DOHH2 (cell line): ENCODE data around the gene OPTN.
"Not testable (repeated sequence)": the region's sequence is repeated elsewhere in the genome, so short reads cannot be mapped to it uniquely, and the experiment has no call there.

Experiments
- H3F3A ChIP-seq: fragments of 200-600 bp; sonication (generic), shearing (Covaris generic); 2 replicates; pipeline ENCODE4 v1.6.0; 2016; ENCODE audit warnings: antibody characterized with exemption, mild to moderate bottlenecking; ENCODE audit not compliant: control insufficient read depth, insufficient read depth
- H3K27ac ChIP-seq: fragments of 200-600 bp; sonication (generic); 2 replicates; pipeline ENCODE4 v1.5.1; 2014; ENCODE audit warnings: low read depth, mild to moderate bottlenecking, low read length, moderate library complexity
- H3K27me3 ChIP-seq: fragments of 200-600 bp; sonication (generic); 2 replicates; pipeline ENCODE4 v1.6.1; 2014; ENCODE audit warnings: mild to moderate bottlenecking, low read length, mixed read lengths; ENCODE audit not compliant: control insufficient read depth
- H3K36me3 ChIP-seq: fragments of 200-600 bp; sonication (generic); 2 replicates; pipeline ENCODE4 v1.6.1; 2014; ENCODE audit warnings: mild to moderate bottlenecking, low read length, moderate library complexity, mixed read lengths; ENCODE audit not compliant: control insufficient read depth
- H3K4me1 ChIP-seq: fragments of 200-600 bp; sonication (generic); 2 replicates; pipeline ENCODE4 v1.6.1; 2014; ENCODE audit warnings: mild to moderate bottlenecking, low read length, mixed read lengths; ENCODE audit not compliant: control insufficient read depth
- H3K4me2 ChIP-seq: fragments of 200-600 bp; sonication (generic); 2 replicates; pipeline ENCODE4 v1.6.0; 2014; ENCODE audit warnings: mild to moderate bottlenecking, low read length, moderate library complexity
- H3K4me3 ChIP-seq: fragments of 200-600 bp; sonication (generic); 2 replicates; pipeline ENCODE4 v1.5.1; 2014; ENCODE audit warnings: mild to moderate bottlenecking, low read length, mixed read lengths
- H3K79me2 ChIP-seq: fragments of 200-600 bp; sonication (generic); 2 replicates; pipeline ENCODE4 v1.6.1; 2014; ENCODE audit warnings: mild to moderate bottlenecking, low read length, mixed read lengths; ENCODE audit not compliant: control insufficient read depth
- H3K9me2 ChIP-seq: fragments of 200-600 bp; sonication (generic); replicated peaks from 2 replicates; pipeline ENCODE4 v1.6.1; 2014; ENCODE audit warnings: mild to moderate bottlenecking, low read length, mixed read lengths; ENCODE audit not compliant: control insufficient read depth
- H3K9me3 ChIP-seq: fragments of 200-600 bp; sonication (generic); 2 replicates; pipeline ENCODE4 v1.6.1; 2014; ENCODE audit warnings: antibody characterized with exemption, low read length, mixed read lengths; ENCODE audit not compliant: control insufficient read depth, insufficient read depth
- H4K20me1 ChIP-seq: fragments of 200-600 bp; sonication (generic); 2 replicates; pipeline ENCODE4 v1.6.0; 2014; ENCODE audit warnings: low read depth, mild to moderate bottlenecking, antibody characterized with exemption, low read length, moderate library complexity; ENCODE audit not compliant: control insufficient read depth, insufficient read depth
- EZH2phosphoT487 ChIP-seq: fragments of 200-600 bp; sonication (generic); IDR thresholded peaks from 2 replicates; pipeline ENCODE4 v1.6.1; 2017; ENCODE audit warnings: borderline replicate concordance, mild to moderate bottlenecking, antibody characterized with exemption, low read length, moderate library complexity, mixed read lengths
- TF ChIP-seq, protein P1 (sequence below): fragments of 200-600 bp; sonication (generic); IDR thresholded peaks from one replicate; pipeline ENCODE4 v1.5.1; 2014; ENCODE audit warnings: antibody characterized with exemption, mild to moderate bottlenecking, low read depth, low read length; ENCODE audit not compliant: poor library complexity, severe bottlenecking

Gene OPTN

DNA sequence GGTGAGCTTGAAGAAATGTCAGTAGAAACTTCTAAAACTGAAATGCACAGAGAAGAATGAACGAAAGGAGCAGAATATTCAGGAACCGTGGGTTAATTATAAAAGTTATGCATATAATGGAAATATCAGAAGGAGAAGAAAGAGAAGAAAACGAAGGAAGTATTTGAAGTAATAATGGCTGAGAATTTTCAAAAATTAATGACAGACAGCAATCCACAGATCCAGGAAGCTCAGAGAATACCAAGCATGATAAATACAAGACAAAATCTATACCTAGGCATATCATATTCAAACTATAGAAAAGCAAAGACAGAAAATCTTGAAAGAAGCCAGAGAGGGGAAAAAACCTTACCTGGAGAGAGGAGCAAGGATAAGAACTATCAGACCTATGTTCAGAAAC, 44.9 kb downstream of the OPTN start:
- peaks cover 17% of the 10 kb centered on the region; the same call in 1 of the 2 replicates for H3K27me3 ChIP-seq
- H3K36me3 ChIP-seq: no peaks in the 10 kb centered on the region
- H3K27ac ChIP-seq: no peak overlapping the region
- no peaks in the 10 kb centered on the region for H3K9me3 ChIP-seq
- no peak overlapping the region for H3K4me2 ChIP-seq
- TF ChIP-seq EZH2phosphoT487: no peak
- TF ChIP-seq, protein P1, sequence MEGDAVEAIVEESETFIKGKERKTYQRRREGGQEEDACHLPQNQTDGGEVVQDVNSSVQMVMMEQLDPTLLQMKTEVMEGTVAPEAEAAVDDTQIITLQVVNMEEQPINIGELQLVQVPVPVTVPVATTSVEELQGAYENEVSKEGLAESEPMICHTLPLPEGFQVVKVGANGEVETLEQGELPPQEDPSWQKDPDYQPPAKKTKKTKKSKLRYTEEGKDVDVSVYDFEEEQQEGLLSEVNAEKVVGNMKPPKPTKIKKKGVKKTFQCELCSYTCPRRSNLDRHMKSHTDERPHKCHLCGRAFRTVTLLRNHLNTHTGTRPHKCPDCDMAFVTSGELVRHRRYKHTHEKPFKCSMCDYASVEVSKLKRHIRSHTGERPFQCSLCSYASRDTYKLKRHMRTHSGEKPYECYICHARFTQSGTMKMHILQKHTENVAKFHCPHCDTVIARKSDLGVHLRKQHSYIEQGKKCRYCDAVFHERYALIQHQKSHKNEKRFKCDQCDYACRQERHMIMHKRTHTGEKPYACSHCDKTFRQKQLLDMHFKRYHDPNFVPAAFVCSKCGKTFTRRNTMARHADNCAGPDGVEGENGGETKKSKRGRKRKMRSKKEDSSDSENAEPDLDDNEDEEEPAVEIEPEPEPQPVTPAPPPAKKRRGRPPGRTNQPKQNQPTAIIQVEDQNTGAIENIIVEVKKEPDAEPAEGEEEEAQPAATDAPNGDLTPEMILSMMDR: no peak
- no peaks in the 10 kb centered on the region for H3K4me1 ChIP-seq
- H4K20me1 ChIP-seq: no peaks in the 10 kb centered on the region
- no peaks in the 10 kb centered on the region for H3K79me2 ChIP-seq
- no peaks in the 10 kb centered on the region for H3K9me2 ChIP-seq
- no peaks in the 10 kb centered on the region for H3F3A ChIP-seq
- no peak overlapping the region for H3K4me3 ChIP-seq

DNA sequence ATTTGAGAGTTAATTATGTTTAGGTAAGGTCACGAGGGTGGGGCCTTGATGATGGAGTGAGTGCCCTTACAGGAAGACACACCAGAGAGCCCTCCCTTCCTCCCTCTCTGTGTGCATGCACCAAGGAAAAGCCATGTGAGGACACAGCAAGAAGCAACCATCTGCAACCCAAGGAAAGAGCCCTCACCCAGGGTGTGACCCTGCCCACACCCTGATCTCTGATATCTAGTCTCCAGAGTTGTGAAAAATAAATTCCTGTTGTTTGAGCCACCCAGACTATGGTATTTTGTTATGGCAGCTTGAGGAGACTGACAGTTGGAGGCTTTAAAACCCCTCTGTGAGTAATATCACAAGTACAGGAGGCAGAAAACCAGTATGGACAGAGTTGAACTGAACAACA, 46.4 kb downstream of the OPTN start:
- Histone ChIP-seq H3K27ac (no peak overlapping the region), H3F3A (no peaks in the 10 kb centered on the region), H3K36me3 (no peaks in the 10 kb centered on the region), H4K20me1 (no peaks in the 10 kb centered on the region), H3K4me3 (no peak overlapping the region), H3K27me3 (0 out of 2 replicates have a peak, but pooled peaks cover 5% of the 10 kb centered on the region), H3K4me2 (no peak overlapping the region), H3K4me1 (no peaks in the 10 kb centered on the region), H3K79me2 (no peaks in the 10 kb centered on the region), H3K9me2 (no peaks in the 10 kb centered on the region), H3K9me3 (no peaks in the 10 kb centered on the region)
- TF ChIP-seq, protein P1: no peak
- TF ChIP-seq EZH2phosphoT487: no peak

DNA sequence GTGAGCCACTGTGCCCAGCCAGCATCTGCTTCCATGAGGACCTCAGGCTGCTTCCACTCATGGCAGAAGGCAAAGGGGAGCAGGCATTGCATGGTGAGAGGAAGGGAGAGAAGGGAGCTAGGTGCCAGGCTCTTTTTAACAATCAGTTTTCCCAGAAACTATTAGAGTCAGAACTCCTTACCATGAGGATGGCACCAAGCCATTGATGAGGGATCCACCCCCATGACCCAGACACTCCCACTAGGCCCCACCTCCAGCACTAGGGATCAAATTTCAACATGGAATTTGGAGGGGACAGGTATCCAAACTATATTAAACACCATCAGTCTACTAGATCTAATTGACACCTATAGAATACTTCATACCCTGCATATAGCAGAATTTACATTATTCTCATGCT, 47.2 kb downstream of the OPTN start:
- no peaks in the 10 kb centered on the region for H3F3A ChIP-seq
- no peaks in the 10 kb centered on the region for H3K9me3 ChIP-seq
- H3K4me3 ChIP-seq: no peak overlapping the region
- no peak overlapping the region for H3K27ac ChIP-seq
- no peak overlapping the region for H3K4me2 ChIP-seq
- TF ChIP-seq, protein P1: no peak
- no peak for TF ChIP-seq EZH2phosphoT487
- H4K20me1 ChIP-seq: no peaks in the 10 kb centered on the region
- H3K27me3 ChIP-seq: 0 out of 2 replicates have a peak, but pooled peaks cover 5% of the 10 kb centered on the region
- H3K4me1 ChIP-seq: no peaks in the 10 kb centered on the region
- no peaks in the 10 kb centered on the region for H3K36me3 ChIP-seq
- no peaks in the 10 kb centered on the region for H3K9me2 ChIP-seq
- H3K79me2 ChIP-seq: no peaks in the 10 kb centered on the region

DNA sequence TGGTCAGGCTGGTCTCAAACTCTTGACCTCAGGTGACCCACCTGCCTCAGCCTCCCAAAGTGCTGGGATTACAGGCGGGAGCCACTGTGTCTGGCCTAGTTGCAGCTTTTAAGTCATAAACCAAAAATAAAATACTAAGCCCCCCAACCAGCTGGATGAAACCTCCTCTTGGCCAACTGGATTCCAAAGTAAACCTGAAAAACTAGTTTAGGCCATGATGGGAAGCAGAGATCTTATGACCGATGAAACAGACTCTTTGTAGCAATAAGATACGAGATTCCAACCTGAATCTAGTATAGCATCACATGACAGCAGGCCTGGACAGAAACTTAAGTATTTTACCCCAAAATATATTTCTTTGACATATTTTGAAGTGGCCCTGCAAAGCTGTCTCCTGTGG, 52.3 kb downstream of the OPTN start:
- no peak overlapping the region for H3K27ac ChIP-seq
- no peaks in the 10 kb centered on the region for H3K9me3 ChIP-seq
- H3K27me3 ChIP-seq: no peaks in the 10 kb centered on the region
- no peaks in the 10 kb centered on the region for H3K9me2 ChIP-seq
- H3K4me3 ChIP-seq: no peak overlapping the region
- no peaks in the 10 kb centered on the region for H3K79me2 ChIP-seq
- H4K20me1 ChIP-seq: no peaks in the 10 kb centered on the region
- H3K4me2 ChIP-seq: no peak overlapping the region
- no peaks in the 10 kb centered on the region for H3K4me1 ChIP-seq
- no peak for TF ChIP-seq EZH2phosphoT487
- TF ChIP-seq, protein P1: no peak
- H3F3A ChIP-seq: no peaks in the 10 kb centered on the region
- no peaks in the 10 kb centered on the region for H3K36me3 ChIP-seq

DNA sequence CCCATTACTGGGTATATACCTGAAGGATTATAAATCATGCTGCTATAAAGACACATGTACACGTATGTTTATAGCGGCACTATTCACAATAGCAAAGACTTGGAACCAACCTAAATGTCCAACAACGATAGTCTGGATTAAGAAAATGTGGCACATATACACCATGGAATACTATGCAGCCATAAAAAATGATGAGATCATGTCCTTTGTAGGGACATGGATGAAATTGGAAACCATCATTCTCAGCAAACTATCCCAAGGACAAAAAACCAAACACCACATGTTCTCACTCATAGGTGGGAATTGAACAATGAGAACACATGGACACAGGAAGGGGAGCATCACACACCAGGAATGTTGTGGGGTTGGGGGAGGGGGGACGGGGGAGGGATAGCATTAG, 55.9 kb downstream of the OPTN start:
- H3K79me2 ChIP-seq, H3F3A ChIP-seq, H3K27ac ChIP-seq, H3K36me3 ChIP-seq, H3K9me2 ChIP-seq, H3K4me2 ChIP-seq, H4K20me1 ChIP-seq, H3K4me3 ChIP-seq, H3K27me3 ChIP-seq, H3K9me3 ChIP-seq: not testable (repeated sequence)
- peaks cover 15% of the 10 kb centered on the region for H3K4me1 ChIP-seq
